Measurements from ENCODE around the gene MYRIP. TPM values are rescaled to one million over a fixed set of nuclear protein-coding genes. Genes with fewer than 3 reads are reported as not detected.
A peak's percentile ranks its signal among the peaks of the same experiment; 100 is the strongest.

The MYRIP gene
- total and polyA plus RNA-seq, 2 of the 4 experiments (the other 2 are of a cell fraction), result not detected

- TF ChIP-seq CTCF (conservative IDR thresholded peaks at IDR 0.05; ENCODE audit: low read depth, low read length), result no peak
Observed at GRCh38 chr3:40299721-40300335, 490.4 kb downstream of the MYRIP start (continued).

- Histone ChIP-seq H3K9me1 (ENCODE audit: insufficient read depth, low read length) (no peaks in the 10 kb centered on the region), H3K14ac (replicated peaks; ENCODE audit: low read depth, low read length) (no peak overlapping the region), H3K56ac (ENCODE audit: extremely low read depth, insufficient read depth, low read length) (no peak overlapping the region), H4K91ac (ENCODE audit: insufficient read depth, low read depth, low read length) (no peak overlapping the region), H2AFZ (replicated peaks; ENCODE audit: low read length, poor library complexity) (no peak overlapping the region), H3K27ac (ENCODE audit: insufficient read depth, low read length) (no peak overlapping the region), H2AK9ac (replicated peaks; ENCODE audit: low read depth, low read length, poor library complexity) (no peak overlapping the region), H4K20me1 (ENCODE audit: insufficient read depth, low read length) (no peaks in the 10 kb centered on the region), H3K36me3 (ENCODE audit: control insufficient read depth, insufficient read depth, low read length) (no peaks in the 10 kb centered on the region), H3K18ac (ENCODE audit: low read depth, low read length) (no peak overlapping the region), H2BK5ac (ENCODE audit: low read depth, low read length, poor library complexity, severe bottlenecking) (no peak overlapping the region), H3K4me2 (ENCODE audit: low read depth, low read length) (no peak overlapping the region), H4K8ac (ENCODE audit: low read depth in 2 of 2, low read length in 2 of 2) (no peak overlapping the region), H3K23ac (ENCODE audit: low read depth, low read length) (no peak overlapping the region), H2AK5ac (ENCODE audit: low read depth, low read length) (no peak overlapping the region), H2BK15ac (ENCODE audit: low read depth, low read length) (no peak overlapping the region), H3K9ac (ENCODE audit: low read depth, low read length) (no peak overlapping the region), H3K4me3 (ENCODE audit: insufficient read depth, low read depth, low read length) (no peak overlapping the region), H3K27me3 (ENCODE audit: control insufficient read depth, insufficient read depth, low read length) (no peaks in the 10 kb centered on the region), H4K5ac (ENCODE audit: low read depth, low read length) (no peak overlapping the region), H2BK120ac (ENCODE audit: low read depth, low read length) (no peak overlapping the region), H3K79me1 (ENCODE audit: low read depth in 1 of 2, low read length in 2 of 2) (no peaks in the 10 kb centered on the region), H2BK20ac (ENCODE audit: low read depth, low read length) (no peak overlapping the region), H3K4me1 (ENCODE audit: control insufficient read depth, insufficient read depth, low read length) (no peaks in the 10 kb centered on the region; the same call in 1 of the 2 replicates), H3K9me3 (ENCODE audit: control insufficient read depth, insufficient read depth, low read length) (no peaks in the 10 kb centered on the region), H3K4ac (ENCODE audit: low read depth, low read length) (no peak overlapping the region)
- no CpG with 5 or more reads among the region's 1 CpG for WGBS, 2 experiments (ENCODE audit: extremely low coverage in 2 of 2, insufficient read length in 1 of 2)
- no peak for TF ChIP-seq RCOR1 (IDR thresholded peaks at IDR 0.05; ENCODE audit: insufficient replicate concordance, low read length)
- TF ChIP-seq CHD1 (IDR thresholded peaks at IDR 0.05; ENCODE audit: low read depth, low read length), result no peak
- no peak for TF ChIP-seq USF2 (IDR thresholded peaks at IDR 0.05; ENCODE audit: low read depth, low read length)
- no peak for TF ChIP-seq CTCF (conservative IDR thresholded peaks at IDR 0.05; ENCODE audit: low read depth, low read length)
- TF ChIP-seq CEBPB (IDR thresholded peaks at IDR 0.05; ENCODE audit: low read depth, low read length), result 0 out of 2 replicates have a peak, but pooled peaks have one; percentile 1
- no peak for TF ChIP-seq RFX5 (IDR thresholded peaks at IDR 0.05; ENCODE audit: low read depth, low read length)
- in situ Hi-C loops (cut with MboI; ENCODE audit: low sequenced_read_pairs), result no loop called here
- no peak for ATAC-seq (ENCODE audit: low read depth)
- ChIA-PET POLR2A (ENCODE audit: unreplicated experiment) (no interaction called here), CTCF (no interaction called here)
- DNase-seq, result peak; percentile 16
- intact Hi-C loops (cut with micrococcal nuclease), result no loop called here
- no TSS peak for BruUV-seq (replicated peaks)
- dilution Hi-C loops (cut with HindIII; ENCODE audit: low sequenced_read_pairs, unreplicated experiment), result no loop called here
Observed at GRCh38 chr3:40302784-40303183, 493.4 kb downstream of the MYRIP start.
